Measurements from ENCODE around the gene AKAP11.

The AKAP11 gene

DNA sequence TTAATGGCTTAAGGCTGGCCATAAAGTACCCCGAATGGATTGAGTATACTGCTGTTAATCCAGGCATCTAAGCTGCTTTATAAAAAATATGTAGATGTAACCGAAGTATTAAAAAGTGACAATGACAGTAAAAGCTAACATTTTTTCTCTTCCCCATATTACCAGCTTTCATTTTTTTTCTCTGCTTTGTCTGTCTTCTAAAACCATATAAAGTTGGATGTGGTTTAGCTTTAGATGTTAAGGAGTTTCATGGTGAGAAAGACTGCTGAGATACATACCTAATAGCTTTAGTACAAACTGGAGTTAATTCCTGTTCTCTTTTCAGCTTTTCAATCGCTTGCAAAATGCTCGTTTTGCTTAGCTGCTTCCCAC, 838 bp downstream of the AKAP11 start:
- TF ChIP-seq, protein P1, sequence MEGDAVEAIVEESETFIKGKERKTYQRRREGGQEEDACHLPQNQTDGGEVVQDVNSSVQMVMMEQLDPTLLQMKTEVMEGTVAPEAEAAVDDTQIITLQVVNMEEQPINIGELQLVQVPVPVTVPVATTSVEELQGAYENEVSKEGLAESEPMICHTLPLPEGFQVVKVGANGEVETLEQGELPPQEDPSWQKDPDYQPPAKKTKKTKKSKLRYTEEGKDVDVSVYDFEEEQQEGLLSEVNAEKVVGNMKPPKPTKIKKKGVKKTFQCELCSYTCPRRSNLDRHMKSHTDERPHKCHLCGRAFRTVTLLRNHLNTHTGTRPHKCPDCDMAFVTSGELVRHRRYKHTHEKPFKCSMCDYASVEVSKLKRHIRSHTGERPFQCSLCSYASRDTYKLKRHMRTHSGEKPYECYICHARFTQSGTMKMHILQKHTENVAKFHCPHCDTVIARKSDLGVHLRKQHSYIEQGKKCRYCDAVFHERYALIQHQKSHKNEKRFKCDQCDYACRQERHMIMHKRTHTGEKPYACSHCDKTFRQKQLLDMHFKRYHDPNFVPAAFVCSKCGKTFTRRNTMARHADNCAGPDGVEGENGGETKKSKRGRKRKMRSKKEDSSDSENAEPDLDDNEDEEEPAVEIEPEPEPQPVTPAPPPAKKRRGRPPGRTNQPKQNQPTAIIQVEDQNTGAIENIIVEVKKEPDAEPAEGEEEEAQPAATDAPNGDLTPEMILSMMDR (IDR thresholded peaks at IDR 0.05; ENCODE audit: insufficient read depth, low read depth, low read length, missing control alignments) = no peak
- no peak for DNase-seq (ENCODE audit: low read depth)
- H3K4me3 ChIP-seq (ENCODE audit: low read depth, low read length) = peak overlapping the region; percentile 98

DNA sequence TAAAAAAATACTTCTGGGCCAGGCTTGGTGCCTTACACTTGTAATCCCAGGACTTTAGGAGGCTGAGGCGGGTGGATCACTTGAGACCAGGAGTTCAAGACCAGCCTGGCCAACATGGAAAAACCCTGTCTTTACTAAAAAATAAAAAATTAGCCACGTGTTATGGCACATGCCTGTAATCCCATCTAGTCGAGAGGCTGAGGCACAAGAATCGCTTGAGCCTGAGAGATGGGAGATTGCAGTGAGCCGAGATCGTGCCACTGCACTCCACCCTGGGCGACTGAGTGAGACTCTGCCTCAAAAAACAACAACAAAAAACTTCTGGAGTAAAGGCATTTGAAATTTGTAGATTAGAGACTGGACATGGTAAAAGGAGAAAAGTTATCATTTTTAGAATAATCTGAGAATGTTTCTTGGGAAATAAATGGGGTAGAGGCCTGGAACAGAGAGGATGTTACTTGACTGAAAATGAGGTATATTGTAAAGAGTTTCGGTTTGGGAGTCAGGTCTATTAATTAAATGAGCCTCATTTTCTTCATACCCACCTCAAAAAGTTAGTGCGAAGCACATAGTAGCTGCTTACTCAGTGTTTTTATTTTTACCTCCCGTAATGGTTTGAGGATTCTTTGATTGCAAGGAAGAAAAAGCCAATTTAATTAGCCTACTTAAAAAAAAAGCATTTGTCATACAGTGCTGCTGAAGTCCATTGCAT, 2.6 kb downstream of the AKAP11 start:
- TF ChIP-seq, protein P1 (IDR thresholded peaks at IDR 0.05; ENCODE audit: insufficient read depth, low read depth, low read length, missing control alignments) = no peak
- H3K4me3 ChIP-seq (ENCODE audit: low read depth, low read length) = peak overlapping the region; percentile 98
- peak; percentile 41 for DNase-seq (ENCODE audit: low read depth)

DNA sequence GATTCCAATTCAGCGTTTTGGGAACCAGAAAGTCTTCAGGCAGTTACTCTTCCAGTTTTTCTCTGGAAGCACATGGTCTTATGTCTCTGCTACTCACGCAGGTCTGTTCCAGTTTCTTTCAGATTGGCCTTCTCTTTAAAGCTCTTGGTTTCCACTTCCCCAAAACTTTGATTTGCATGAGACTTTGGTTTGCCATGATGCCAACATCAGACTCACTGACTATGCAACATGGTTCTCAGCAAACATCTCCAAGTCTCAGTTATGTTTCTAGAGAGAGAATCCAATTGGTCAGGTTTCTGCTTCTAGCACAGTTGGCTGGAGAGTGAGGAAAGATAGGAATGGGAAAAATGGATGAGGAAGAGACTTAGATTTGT, 3.1 kb downstream of the AKAP11 start:
- peak overlapping the region; percentile 98 for H3K4me3 ChIP-seq (ENCODE audit: low read depth, low read length)
- TF ChIP-seq, protein P1 (IDR thresholded peaks at IDR 0.05; ENCODE audit: insufficient read depth, low read depth, low read length, missing control alignments) = no peak
- peak; percentile 92 for DNase-seq (ENCODE audit: low read depth)

DNA sequence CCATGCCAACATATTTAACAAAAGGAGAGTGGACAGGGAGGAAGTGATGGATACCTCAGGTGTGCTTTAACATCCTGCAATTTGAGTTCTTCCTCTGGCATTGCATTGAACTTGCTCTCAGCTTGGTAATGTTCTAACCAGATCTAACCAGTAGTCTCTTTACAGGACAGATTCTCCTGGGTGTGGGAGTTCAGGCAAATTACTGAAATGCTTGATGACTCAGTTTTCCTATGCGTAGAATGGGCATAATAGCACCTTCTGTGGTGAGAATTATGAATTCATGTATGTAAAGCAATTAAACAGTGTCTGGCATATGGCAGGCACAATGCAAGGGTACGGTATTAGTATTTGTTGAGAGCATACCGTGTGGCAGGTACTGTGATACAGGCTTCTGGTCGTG, 3.6 kb downstream of the AKAP11 start:
- TF ChIP-seq, protein P1 (IDR thresholded peaks at IDR 0.05; ENCODE audit: insufficient read depth, low read depth, low read length, missing control alignments) = no peak
- peak overlapping the region; percentile 98 for H3K4me3 ChIP-seq (ENCODE audit: low read depth, low read length)
- DNase-seq (ENCODE audit: low read depth) = peak; percentile 50

DNA sequence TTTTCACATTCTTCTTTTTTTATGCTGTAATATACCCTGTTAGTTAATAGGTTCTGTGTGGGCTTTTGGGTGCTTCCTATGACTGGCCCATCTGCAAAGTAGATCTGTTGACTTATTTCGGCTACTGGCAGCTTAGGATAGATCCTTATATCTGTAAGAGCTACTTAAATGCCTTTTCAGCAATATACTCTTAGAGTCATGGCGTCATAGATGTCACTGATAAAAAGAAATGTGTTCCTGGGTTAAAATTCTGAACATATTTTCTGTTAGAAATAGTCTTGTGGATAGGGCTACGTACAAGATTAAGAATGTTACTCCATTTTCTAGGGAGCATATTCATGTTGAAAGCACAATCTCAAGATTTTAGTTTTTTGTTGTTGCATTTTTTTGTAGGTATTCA, 4.7 kb downstream of the AKAP11 start:
- DNase-seq (ENCODE audit: low read depth) = peak; percentile 29
- TF ChIP-seq, protein P1 (IDR thresholded peaks at IDR 0.05; ENCODE audit: insufficient read depth, low read depth, low read length, missing control alignments) = no peak
- H3K4me3 ChIP-seq (ENCODE audit: low read depth, low read length) = peak overlapping the region; percentile 98

DNA sequence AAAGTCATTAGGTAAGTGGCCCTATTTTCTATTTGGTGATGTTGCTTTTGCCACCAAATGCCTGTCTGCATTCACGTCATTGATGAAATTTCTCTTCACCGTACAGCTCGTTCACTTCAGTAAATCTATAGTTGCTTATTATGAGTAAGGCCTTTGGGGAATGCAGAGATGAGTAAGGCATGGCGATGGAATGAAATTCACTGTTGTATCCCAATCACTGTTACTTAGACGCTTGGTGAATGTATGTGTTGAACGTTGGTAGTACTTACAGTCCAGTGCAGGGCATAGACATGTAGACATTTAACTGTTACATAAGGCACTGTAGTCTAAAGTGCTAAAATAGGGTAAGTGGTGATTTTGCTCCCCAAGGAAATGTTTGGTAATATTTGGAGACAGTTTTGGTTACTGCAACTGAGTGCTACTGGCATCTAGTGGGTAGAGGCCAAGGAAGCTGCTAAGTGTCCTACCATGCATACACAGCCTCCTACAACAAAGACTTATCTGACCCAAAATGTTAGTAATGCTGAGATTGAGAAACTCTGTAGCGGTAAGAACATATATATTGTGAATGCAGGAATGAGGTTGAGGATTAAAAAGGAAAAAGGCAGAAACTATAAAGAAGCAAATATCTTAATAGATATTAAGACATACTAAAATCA, 5.8 kb downstream of the AKAP11 start:
- TF ChIP-seq, protein P1 (IDR thresholded peaks at IDR 0.05; ENCODE audit: insufficient read depth, low read depth, low read length, missing control alignments) = no peak
- DNase-seq (ENCODE audit: low read depth) = peak; percentile 38
- peak overlapping the region; percentile 98 for H3K4me3 ChIP-seq (ENCODE audit: low read depth, low read length)
